H1 (cell line): ENCODE results near the gene ARHGAP42. TPM values are rescaled to one million over a fixed set of nuclear protein-coding genes. Genes with fewer than 3 reads are reported as not detected.

Experiments used
- CHD1 ChIP-seq: IDR thresholded peaks from 2 replicates; pipeline ENCODE4 v1.6.1; 2012; ENCODE audit warnings: low read depth, low read length, improper control_type of control experiment
- GABPA ChIP-seq: IDR thresholded peaks from 2 replicates; pipeline ENCODE4 v1.6.1; 2011; ENCODE audit warnings: mild to moderate bottlenecking, low read length, moderate library complexity, borderline replicate concordance; ENCODE audit not compliant: insufficient read depth
- NANOG ChIP-seq: IDR thresholded peaks from 2 replicates; pipeline ENCODE4 v1.6.1; 2011; ENCODE audit warnings: low read length, low read depth, mild to moderate bottlenecking, inconsistent platforms; ENCODE audit not compliant: insufficient read depth, poor library complexity, severe bottlenecking
- RFX5 ChIP-seq: IDR thresholded peaks from 2 replicates; pipeline ENCODE4 v1.6.1; 2011; ENCODE audit warnings: low read depth, low read length, improper control_type of control experiment, borderline replicate concordance
- SP1 ChIP-seq: IDR thresholded peaks from 2 replicates; pipeline ENCODE4 v1.6.1; 2011; ENCODE audit warnings: low read depth, low read length
- SRF ChIP-seq: IDR thresholded peaks from 2 replicates; pipeline ENCODE4 v1.6.1; 2011; ENCODE audit warnings: mild to moderate bottlenecking, low read depth, low read length, moderate library complexity
- TAF1 ChIP-seq: IDR thresholded peaks from 2 replicates; pipeline ENCODE4 v1.6.1; 2011; ENCODE audit warnings: mild to moderate bottlenecking, low read depth, low read length
- TCF12 ChIP-seq: IDR thresholded peaks from 2 replicates; pipeline ENCODE4 v1.6.1; 2011; ENCODE audit warnings: low read depth, mild to moderate bottlenecking, low read length
- YY1 ChIP-seq: IDR thresholded peaks from 2 replicates; pipeline ENCODE4 v1.6.1; 2011; ENCODE audit warnings: low read depth, mild to moderate bottlenecking, low read length
- polyA plus RNA-seq, 7 experiments: library from polyadenylated mRNA; depleted of rRNA in 3 of 7; stranded (reverse) in 5 of 7; unstranded in 2 of 7; fragments of >200 nt in 5 of 7; fragments of 200-250 nt in 2 of 7; gene quantifications; 1 replicate in 5 of 7; 2 replicates in 1 of 7; 4 replicates in 1 of 7; pipeline versions ENCODE4 v1.2.1 to v1.2.3, GENCODE V29; 2011 to 2013; ENCODE audit warnings: missing spikeins in 2 of 7, mixed read lengths in 2 of 7
- total RNA-seq: library from RNA; stranded (reverse); fragmentation: NEBNext Ultra II Directional; extraction: Animal tissue kit (Norgen Biotek cat#: 25700); gene quantifications from 2 replicates; pipeline ENCODE4 v1.2.1, GENCODE V29; 2021
- TF ChIP-seq, protein P1 (sequence below): fragments of 300-600 bp; sonication (generic); IDR thresholded peaks from 2 replicates; pipeline ENCODE4 v1.7.1; 2012; ENCODE audit warnings: low read length, moderate library complexity, mild to moderate bottlenecking, inconsistent platforms; ENCODE audit not compliant: insufficient replicate concordance

The ARHGAP42 gene
- total and polyA plus RNA-seq, 2 of the 8 experiments (the other 6 are each of a cell fraction or from before 2014, with no cell fraction given), result 22.2 to 33.5 TPM

DNA sequence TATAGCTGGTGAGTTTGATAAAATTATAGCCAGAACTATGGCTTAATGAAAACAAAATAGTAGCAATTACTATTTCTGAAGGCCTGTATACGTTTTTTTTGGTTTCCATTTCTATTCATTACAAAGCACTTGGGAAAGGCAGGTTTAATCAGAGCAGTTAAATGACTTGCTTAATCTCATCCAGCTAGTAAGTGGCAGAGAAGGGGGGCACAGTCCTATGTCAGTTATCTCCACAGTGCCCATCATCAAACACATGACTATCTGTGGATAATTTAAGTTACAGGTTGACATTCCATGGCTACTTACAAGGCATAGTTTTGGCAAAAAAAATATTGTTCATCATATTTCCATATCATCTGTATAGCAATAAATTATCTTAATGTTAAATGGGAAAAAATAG lies 348.8 kb downstream of the ARHGAP42 start (continued):
- TF ChIP-seq, protein P1, sequence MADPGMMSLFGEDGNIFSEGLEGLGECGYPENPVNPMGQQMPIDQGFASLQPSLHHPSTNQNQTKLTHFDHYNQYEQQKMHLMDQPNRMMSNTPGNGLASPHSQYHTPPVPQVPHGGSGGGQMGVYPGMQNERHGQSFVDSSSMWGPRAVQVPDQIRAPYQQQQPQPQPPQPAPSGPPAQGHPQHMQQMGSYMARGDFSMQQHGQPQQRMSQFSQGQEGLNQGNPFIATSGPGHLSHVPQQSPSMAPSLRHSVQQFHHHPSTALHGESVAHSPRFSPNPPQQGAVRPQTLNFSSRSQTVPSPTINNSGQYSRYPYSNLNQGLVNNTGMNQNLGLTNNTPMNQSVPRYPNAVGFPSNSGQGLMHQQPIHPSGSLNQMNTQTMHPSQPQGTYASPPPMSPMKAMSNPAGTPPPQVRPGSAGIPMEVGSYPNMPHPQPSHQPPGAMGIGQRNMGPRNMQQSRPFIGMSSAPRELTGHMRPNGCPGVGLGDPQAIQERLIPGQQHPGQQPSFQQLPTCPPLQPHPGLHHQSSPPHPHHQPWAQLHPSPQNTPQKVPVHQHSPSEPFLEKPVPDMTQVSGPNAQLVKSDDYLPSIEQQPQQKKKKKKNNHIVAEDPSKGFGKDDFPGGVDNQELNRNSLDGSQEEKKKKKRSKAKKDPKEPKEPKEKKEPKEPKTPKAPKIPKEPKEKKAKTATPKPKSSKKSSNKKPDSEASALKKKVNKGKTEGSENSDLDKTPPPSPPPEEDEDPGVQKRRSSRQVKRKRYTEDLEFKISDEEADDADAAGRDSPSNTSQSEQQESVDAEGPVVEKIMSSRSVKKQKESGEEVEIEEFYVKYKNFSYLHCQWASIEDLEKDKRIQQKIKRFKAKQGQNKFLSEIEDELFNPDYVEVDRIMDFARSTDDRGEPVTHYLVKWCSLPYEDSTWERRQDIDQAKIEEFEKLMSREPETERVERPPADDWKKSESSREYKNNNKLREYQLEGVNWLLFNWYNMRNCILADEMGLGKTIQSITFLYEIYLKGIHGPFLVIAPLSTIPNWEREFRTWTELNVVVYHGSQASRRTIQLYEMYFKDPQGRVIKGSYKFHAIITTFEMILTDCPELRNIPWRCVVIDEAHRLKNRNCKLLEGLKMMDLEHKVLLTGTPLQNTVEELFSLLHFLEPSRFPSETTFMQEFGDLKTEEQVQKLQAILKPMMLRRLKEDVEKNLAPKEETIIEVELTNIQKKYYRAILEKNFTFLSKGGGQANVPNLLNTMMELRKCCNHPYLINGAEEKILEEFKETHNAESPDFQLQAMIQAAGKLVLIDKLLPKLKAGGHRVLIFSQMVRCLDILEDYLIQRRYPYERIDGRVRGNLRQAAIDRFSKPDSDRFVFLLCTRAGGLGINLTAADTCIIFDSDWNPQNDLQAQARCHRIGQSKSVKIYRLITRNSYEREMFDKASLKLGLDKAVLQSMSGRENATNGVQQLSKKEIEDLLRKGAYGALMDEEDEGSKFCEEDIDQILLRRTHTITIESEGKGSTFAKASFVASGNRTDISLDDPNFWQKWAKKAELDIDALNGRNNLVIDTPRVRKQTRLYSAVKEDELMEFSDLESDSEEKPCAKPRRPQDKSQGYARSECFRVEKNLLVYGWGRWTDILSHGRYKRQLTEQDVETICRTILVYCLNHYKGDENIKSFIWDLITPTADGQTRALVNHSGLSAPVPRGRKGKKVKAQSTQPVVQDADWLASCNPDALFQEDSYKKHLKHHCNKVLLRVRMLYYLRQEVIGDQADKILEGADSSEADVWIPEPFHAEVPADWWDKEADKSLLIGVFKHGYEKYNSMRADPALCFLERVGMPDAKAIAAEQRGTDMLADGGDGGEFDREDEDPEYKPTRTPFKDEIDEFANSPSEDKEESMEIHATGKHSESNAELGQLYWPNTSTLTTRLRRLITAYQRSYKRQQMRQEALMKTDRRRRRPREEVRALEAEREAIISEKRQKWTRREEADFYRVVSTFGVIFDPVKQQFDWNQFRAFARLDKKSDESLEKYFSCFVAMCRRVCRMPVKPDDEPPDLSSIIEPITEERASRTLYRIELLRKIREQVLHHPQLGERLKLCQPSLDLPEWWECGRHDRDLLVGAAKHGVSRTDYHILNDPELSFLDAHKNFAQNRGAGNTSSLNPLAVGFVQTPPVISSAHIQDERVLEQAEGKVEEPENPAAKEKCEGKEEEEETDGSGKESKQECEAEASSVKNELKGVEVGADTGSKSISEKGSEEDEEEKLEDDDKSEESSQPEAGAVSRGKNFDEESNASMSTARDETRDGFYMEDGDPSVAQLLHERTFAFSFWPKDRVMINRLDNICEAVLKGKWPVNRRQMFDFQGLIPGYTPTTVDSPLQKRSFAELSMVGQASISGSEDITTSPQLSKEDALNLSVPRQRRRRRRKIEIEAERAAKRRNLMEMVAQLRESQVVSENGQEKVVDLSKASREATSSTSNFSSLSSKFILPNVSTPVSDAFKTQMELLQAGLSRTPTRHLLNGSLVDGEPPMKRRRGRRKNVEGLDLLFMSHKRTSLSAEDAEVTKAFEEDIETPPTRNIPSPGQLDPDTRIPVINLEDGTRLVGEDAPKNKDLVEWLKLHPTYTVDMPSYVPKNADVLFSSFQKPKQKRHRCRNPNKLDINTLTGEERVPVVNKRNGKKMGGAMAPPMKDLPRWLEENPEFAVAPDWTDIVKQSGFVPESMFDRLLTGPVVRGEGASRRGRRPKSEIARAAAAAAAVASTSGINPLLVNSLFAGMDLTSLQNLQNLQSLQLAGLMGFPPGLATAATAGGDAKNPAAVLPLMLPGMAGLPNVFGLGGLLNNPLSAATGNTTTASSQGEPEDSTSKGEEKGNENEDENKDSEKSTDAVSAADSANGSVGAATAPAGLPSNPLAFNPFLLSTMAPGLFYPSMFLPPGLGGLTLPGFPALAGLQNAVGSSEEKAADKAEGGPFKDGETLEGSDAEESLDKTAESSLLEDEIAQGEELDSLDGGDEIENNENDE, result no peak
- TF ChIP-seq CHD1 (no peak), NANOG (no peak), RFX5 (no peak), YY1 (no peak), SRF (no peak), TAF1 (no peak), TCF12 (no peak), GABPA (no peak), SP1 (no peak)
- TF ChIP-seq, all 59 proteins: peak for 0
